Lung microvascular endothelial cell (primary cell): ENCODE data around the gene POM121L2. TPM values are rescaled to one million over a fixed set of nuclear protein-coding genes. Genes with fewer than 3 reads are reported as not detected.

Source experiments
- DNase-seq, 2 donors: peaks; one replicate each; pipeline versions ENCODE4 v3.0.0 to v3.0.0-alpha.2; 2010; ENCODE audit warnings: low read depth in 2 of 2
- total RNA-seq: library from RNA; depleted of rRNA; stranded (reverse); fragments of >200 nt; gene quantifications from 2 replicates; pipeline ENCODE4 v1.2.1, GENCODE V29; 2014

Gene POM121L2
- not detected in 2 replicates for total RNA-seq

- DNase-seq: peak; percentile 53 to 72
Observed at GRCh38 chr6:27312146-27312949, at the start of gene POM121L2. TSS of gene POM121L2 (minus strand) at chr6:27312273. CDS start at chr6:27312170, 103 bp downstream.

GRCh38 chr6:27359231-27359630 is 47.2 kb upstream of the POM121L2 start:
- no peak for DNase-seq

GRCh38 chr6:27358786-27359185 is 46.7 kb upstream of the POM121L2 start:
- DNase-seq: no peak

- no peak for DNase-seq
Observed at GRCh38 chr6:27352850-27353249, 40.8 kb upstream of the POM121L2 start.

- no peak for DNase-seq
Observed at GRCh38 chr6:27334141-27334540, 22.1 kb upstream of the POM121L2 start.

- no peak for DNase-seq
Observed at GRCh38 chr6:27333642-27334040, 21.6 kb upstream of the POM121L2 start.

- peak; percentile 4 to 23 for DNase-seq
Observed at GRCh38 chr6:27332692-27333641, 20.9 kb upstream of the POM121L2 start.

- DNase-seq: no peak
Observed at GRCh38 chr6:27327023-27327738, 15.1 kb upstream of the POM121L2 start.

GRCh38 chr6:27321901-27322300 is 9.8 kb upstream of the POM121L2 start:
- DNase-seq: no peak

- DNase-seq: no peak
Observed at GRCh38 chr6:27321370-27321769, 9.3 kb upstream of the POM121L2 start.

- DNase-seq: no peak
Observed at GRCh38 chr6:27318973-27319372, 6.9 kb upstream of the POM121L2 start.

GRCh38 chr6:27314046-27314445 is 2.0 kb upstream of the POM121L2 start:
- DNase-seq: no peak

GRCh38 chr6:27312950-27313271 is 838 bp upstream of the POM121L2 start:
- no peak for DNase-seq

- no peak for DNase-seq
Observed at GRCh38 chr6:27311806-27312145, 297 bp downstream of the POM121L2 start.

- no peak for DNase-seq
Observed at GRCh38 chr6:27303613-27304272, 8.3 kb downstream of the POM121L2 start.

GRCh38 chr6:27297857-27298730 is 14.0 kb downstream of the POM121L2 start:
- DNase-seq: peak in 1 of 2 donors; percentile 23

GRCh38 chr6:27297484-27297856 is 14.6 kb downstream of the POM121L2 start:
- no peak for DNase-seq

GRCh38 chr6:27296106-27296783 is 15.8 kb downstream of the POM121L2 start:
- DNase-seq: peak in 1 of 2 donors; percentile 24

- peak; percentile 27 to 41 for DNase-seq
Observed at GRCh38 chr6:27295301-27296079, 16.6 kb downstream of the POM121L2 start.
